Right renal pelvis (tissue), 4 donors: Measurements from ENCODE around the gene PKNOX1. TPM values are rescaled to one million over a fixed set of nuclear protein-coding genes. Genes with fewer than 3 reads are reported as not detected.

Experiments used
- polyA plus RNA-seq, 4 donors: library from polyadenylated mRNA; unstranded; fragments of 120-200 nt; gene quantifications; one replicate each; pipeline ENCODE4 v1.2.1, GENCODE V29; 2013; ENCODE audit not compliant: insufficient read length in 4 of 4

The PKNOX1 gene
- polyA plus RNA-seq, 4 donors = 24.9 to 28.6 (median 25.9) TPM

Other genes with a start within 250 kb of the PKNOX1 start
- 10 to 100 TPM in 1 of 4 donors, 1 to 10 TPM in 3; 8.7 to 13.8 (median 9.6) TPM for gene WDR4, start 95.0 kb upstream of the PKNOX1 start, polyA plus RNA-seq
- 10 to 100 TPM; 35.4 to 39.2 (median 37.7) TPM for gene NDUFV3, start 81.3 kb upstream of the PKNOX1 start, polyA plus RNA-seq
- gene ERVH48-1, start 48.9 kb upstream of the PKNOX1 start, polyA plus RNA-seq = under 1 TPM; 0.27 to 0.59 (median 0.29) TPM
- 10 to 100 TPM; 21.9 to 48.3 (median 39.2) TPM for gene CBS, start 101.3 kb downstream of the PKNOX1 start, polyA plus RNA-seq
- gene U2AF1, start 133.0 kb downstream of the PKNOX1 start, polyA plus RNA-seq = 10 to 100 TPM; 27.4 to 56.3 (median 38.6) TPM
- gene CRYAA, start 194.4 kb downstream of the PKNOX1 start, polyA plus RNA-seq = under 1 TPM in 1 of 4 donors, not detected in 3; 0.08 TPM